ENCODE data around the gene HSD17B14.

DNA sequence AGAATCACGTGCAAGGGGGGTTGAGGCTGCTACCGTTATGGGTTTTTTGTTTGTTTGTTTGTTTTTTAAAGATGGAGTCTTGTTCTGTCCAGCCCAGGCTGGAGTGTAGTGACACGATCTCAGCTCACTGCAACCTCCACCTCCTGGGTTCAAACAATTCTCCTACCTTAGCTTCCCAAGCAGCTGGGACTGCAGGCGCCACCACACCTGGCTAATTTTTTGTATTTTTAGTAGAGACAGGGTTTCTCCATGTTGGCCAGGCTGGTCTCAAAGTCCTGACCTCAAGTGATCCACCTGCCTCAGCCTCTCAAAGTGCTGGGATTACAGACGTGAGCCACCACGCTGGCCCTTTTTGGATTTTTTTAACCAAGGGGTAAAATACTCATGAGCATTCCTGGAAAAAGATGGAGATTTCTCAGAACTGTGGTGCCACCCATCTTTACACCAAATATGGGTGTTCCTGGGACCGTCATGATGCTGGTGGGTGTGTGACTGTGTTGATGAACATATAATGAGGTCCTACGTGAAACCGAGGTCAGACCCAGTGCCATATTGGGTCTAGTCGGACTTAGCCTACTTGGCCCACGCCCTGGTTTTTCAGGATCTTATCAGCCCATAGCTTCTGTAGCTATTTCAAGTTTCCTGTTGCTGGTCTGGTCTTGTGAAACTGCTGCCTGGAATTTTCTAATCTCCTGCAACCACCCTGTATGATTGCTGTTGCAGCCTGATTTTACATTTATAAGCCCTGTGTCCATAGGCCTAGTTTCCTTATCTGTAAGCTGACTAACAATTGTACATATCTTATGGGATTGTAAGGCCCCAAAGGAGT is 42.1 kb upstream of the HSD17B14 start:
- TF ChIP-seq, protein P1, sequence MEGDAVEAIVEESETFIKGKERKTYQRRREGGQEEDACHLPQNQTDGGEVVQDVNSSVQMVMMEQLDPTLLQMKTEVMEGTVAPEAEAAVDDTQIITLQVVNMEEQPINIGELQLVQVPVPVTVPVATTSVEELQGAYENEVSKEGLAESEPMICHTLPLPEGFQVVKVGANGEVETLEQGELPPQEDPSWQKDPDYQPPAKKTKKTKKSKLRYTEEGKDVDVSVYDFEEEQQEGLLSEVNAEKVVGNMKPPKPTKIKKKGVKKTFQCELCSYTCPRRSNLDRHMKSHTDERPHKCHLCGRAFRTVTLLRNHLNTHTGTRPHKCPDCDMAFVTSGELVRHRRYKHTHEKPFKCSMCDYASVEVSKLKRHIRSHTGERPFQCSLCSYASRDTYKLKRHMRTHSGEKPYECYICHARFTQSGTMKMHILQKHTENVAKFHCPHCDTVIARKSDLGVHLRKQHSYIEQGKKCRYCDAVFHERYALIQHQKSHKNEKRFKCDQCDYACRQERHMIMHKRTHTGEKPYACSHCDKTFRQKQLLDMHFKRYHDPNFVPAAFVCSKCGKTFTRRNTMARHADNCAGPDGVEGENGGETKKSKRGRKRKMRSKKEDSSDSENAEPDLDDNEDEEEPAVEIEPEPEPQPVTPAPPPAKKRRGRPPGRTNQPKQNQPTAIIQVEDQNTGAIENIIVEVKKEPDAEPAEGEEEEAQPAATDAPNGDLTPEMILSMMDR (IDR thresholded peaks at IDR 0.05 in 2 of 3, conservative IDR thresholded peaks at IDR 0.05 in 1 of 3; ENCODE audit: borderline replicate concordance in 1 of 3, insufficient read depth in 1 of 3, low read depth in 2 of 3, low read length in 2 of 3): no peak
- TF ChIP-seq, protein P2, sequence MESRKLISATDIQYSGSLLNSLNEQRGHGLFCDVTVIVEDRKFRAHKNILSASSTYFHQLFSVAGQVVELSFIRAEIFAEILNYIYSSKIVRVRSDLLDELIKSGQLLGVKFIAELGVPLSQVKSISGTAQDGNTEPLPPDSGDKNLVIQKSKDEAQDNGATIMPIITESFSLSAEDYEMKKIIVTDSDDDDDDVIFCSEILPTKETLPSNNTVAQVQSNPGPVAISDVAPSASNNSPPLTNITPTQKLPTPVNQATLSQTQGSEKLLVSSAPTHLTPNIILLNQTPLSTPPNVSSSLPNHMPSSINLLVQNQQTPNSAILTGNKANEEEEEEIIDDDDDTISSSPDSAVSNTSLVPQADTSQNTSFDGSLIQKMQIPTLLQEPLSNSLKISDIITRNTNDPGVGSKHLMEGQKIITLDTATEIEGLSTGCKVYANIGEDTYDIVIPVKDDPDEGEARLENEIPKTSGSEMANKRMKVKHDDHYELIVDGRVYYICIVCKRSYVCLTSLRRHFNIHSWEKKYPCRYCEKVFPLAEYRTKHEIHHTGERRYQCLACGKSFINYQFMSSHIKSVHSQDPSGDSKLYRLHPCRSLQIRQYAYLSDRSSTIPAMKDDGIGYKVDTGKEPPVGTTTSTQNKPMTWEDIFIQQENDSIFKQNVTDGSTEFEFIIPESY (IDR thresholded peaks at IDR 0.05; ENCODE audit: extremely low read depth, insufficient replicate concordance, low read length): no peak

All from HCT116 (cell line).